GM18505 (cell line): ENCODE data around the gene HOXA5.
A peak's percentile ranks its signal among the peaks of the same experiment; 100 is the strongest.

Source experiments
- ATAC-seq: cut with Tn5 transposase; IDR thresholded peaks from one replicate; pipeline ENCODE4 v1.9.1; 2021; ENCODE audit not compliant: unreplicated experiment
- POLR2A ChIP-seq: IDR thresholded peaks from 4 replicates; pipeline ENCODE4 v1.6.1; 2011; ENCODE audit warnings: borderline replicate concordance; ENCODE audit not compliant: insufficient read depth, insufficient read length; ENCODE audit errors: extremely low read depth

Gene HOXA5

DNA sequence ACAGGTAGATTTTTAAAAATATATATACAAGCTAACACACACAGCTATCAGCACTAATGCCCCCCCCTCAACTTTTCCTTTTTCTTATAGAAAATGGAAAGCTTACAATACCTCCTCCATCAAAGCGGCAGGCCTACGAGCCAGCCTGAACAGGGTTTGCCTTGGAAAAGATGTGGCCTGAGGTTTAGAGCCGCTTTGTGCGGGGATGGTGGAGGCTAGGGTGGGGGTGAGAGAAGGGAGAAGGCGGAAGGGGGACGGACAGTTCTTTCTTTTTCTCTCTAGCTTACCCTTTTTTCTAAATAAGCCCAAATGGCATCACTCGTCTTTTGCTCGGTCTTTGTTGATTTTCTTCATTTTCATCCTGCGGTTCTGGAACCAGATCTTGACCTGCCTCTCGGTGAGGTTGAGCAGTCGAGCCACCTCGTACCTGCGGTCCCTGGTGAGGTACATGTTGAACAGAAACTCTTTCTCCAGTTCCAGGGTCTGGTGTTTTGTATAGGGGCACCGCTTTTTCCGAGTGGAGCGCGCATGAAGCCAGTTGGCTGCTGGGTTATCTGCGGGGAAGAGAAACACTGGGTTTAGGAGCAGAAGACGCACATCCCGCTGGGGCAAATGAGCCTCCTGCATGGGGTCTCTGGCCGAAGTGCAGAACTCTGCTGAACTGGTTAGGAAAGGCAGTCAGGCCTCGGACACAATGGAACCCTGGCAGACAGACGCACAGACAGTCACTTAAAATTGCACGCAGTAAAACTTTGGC, 20.0 kb upstream of the HOXA5 start:
- no peak for TF ChIP-seq POLR2A
- no peak for ATAC-seq

DNA sequence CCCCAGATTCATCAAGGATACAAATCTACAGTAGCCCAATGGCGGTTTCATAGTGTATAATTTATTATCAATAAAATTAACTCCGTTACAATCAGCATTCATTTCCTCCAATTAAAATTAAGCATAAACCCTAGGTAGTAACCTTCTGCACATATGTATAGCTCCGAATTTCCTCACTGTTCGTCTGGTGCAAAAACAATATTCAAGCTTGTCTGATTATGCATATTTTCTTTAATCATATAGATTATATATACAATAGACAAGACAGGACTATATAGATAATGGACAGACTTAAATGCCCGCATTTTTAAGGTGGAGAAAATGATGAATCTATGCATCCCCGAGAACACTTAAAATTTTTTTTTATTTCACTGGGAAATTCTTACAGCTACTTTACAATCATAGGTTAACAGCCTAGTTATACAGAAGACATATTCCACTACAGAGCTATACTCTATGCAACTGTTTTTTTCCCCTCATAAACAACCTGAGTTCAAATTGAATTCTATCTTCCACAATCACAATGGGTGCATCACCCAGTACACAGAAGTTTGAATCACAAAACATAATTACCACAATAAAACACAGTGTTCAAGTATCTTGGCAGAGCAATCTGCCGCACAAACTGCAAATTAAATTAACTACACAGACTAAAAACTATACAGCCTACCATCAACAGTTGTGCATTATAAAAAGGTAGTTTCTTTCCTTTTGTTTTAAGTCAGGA, 19.2 kb upstream of the HOXA5 start:
- no peak for TF ChIP-seq POLR2A
- ATAC-seq, result no peak

DNA sequence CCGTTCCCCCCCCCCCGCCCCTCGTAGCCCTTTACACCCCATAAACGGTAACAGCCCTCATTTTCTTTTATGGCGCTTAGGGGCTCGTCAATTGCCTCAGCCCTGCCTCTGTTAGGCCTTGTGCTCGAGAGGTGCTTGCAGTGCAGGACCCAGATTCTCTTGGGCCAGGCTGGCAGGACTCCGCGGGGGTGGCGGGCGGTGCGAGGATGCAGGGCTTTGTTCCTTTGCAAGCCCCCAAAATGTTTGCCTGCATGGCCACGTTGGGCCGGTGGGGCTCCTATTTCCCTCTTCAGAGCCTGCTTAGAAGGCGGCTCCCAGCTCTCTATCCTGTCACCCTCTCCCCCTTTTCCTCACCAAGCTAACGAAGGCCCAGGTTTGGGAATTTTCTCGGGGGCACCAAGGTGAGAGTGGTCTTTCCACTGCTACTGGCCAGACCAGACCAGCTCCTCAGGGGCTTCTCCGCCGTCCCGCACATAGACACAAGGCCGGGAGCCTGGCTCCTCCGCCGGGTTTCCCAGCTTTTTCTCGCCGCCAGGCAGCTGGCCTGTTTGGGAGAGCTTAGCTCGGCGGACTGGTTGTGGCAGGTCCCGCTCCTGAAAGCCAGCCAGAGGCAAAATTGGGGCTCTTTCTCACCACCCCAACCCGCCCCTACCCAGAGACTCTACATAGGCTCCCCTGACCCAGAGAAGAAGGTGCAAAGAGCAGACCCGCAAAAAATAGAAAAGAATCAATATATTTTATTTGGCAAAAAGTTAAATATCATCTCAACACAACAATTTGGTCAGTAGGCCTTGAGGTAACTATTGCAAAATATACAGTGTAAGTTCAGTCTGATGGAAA, 18.5 kb upstream of the HOXA5 start:
- ATAC-seq, result no peak
- TF ChIP-seq POLR2A, result no peak

DNA sequence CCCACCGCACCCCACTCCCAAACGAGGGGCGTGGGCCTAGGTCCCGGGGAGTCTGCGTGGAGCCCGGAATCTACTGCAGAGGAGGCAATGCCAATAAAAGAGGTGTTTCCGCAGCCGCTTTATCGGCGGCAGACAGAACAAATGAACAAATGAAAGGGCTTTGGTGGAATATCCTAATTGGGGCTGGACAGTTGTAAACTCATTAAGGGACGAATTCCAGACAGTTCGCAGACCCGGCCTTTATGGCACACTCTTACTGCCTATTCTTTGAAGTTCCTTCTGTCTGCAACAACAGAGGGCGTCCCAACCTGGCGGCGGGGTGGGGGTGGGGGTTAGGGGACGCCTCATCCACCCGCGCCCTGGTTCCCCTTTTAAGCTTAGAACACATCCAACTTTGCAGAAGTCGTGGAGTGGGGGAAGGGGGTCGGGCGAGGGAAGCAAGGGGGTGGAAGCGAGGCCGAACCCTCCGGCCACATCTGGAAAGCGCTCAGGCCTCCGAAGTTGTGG, 17.8 kb upstream of the HOXA5 start:
- no peak for ATAC-seq
- no peak for TF ChIP-seq POLR2A

DNA sequence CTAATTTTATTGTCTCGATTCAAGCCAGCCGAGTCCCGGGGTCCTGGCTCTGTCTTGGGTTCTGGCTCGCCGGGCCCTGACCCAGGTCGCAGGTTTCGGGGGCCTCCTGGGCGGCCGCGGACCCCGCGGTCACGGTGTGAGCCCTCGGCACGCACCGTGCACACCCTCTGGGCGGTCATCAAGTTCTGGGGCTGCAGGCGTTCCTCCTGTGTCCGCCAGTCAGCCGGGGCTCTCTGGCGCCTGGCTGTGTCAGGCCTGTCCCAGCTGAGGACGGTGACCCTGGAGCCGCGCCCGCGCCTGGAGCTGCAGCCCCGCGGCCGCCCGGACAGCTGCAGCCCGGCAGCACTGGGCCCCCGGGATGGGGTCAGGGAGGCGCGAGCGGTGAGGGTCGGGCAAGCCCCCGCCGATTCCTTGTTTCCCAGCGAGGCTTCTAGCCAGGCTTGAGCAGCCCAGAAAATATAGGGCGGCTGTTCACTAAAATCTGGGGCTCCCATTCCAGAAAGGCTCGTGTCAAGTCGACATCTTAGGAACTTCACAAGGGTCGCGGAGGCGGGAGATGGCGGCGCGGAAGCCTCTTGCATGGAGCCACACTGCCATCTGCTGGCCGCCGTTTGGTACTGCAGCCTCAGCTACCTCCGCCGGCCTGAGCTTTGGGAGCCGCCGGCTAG, 17.2 kb upstream of the HOXA5 start:
- ATAC-seq, result peak; percentile 44
- TF ChIP-seq POLR2A, result no peak

DNA sequence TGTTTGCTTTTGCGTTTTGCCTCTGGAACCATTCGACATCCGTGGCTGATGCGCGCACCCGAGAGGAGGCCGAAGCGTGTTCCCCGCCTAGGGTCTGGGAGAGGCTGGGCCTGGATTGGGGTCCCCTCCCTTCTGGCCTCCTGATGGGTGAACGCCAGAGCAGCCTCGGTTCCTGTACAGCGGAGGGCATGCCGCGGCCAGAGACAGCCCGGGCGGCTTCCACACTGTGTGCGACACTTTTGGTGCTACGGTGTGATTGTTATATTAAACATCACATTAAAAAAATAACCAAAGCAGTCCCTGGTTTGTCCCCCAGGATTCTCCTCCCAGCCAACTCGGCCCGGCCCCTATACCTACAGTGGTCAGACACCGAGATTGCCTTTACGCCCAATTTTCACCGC, 16.7 kb upstream of the HOXA5 start:
- no peak for TF ChIP-seq POLR2A
- ATAC-seq, result no peak

DNA sequence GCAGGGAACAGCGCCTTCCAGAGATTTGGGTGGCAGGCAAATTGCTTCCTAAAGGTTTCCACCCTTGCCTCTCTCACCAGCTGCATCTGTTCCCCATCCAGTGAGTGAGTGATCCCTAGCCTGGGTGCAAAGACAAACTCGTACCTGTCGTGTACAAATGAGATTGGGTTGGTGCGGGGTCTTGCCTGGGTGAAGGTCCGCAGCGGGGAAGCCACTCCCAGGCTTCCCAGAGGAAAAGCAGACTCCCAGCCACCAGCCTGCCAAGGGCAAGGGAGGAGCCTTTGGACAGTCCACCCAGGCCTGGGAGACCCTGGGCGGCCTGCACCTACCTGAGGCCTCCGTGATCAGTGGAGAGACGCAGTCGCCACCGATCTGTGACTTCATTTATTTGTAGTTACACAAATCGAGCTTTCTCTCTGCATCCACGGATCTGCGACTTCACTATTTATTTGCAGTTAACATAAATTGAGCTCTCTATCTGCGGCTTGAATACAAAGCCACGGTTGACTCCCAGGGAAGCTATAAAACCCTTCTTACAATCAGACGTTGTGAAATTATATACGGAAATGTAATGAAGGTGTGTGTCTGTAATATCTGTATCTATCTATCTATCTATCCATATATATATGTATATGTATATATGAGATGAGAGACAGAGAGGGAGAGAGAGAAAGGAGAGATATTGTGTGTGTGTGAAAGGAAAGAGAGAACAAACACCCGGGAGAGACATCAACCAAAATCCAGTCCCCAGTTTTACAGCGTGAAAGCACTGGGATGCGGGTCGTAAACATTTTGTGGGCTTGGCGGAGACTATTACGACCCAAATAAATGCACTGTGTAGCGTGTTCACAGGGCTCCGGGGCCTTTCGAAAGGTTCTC, 16.0 kb upstream of the HOXA5 start:
- no peak for ATAC-seq
- TF ChIP-seq POLR2A, result no peak

DNA sequence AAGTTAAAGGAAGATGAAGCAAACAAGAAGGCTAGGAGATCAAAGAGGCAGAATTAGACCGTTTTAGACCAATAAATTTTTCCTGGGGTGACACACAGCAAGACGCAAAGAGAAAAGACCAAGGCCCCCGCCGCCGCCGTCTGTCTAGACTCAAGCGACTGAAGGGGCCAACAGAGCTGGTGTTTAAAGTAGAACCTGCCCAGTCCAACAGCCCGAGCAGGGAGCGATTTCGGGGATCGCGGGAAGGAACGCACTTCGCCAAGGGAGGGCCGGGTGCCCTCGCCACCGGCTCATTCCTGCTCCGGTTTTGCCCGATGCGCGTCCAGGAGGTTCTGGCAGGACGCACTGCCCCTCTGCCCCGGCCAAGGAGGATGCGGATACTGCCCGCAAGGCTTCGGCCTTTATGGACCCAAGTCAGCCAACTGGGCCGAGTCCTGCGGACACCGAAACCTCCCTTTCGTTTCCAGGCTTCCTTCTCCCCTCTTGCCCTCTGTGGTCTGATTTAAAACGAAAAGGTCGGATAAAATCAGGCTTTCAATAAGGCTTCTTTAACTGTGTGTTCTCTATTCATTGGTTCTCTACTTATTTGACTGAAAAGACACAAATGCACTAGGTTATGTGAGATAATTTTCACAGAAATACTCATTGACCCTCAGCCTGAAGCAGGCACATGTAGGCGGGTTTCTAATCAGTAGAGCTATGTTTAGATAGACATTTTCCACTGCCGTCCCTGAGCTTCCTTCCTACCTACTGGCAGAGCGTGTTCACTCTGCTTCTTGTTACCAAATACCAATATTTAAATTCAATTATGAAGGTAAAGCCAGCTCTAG, 15.2 kb upstream of the HOXA5 start:
- no peak for ATAC-seq
- no peak for TF ChIP-seq POLR2A

DNA sequence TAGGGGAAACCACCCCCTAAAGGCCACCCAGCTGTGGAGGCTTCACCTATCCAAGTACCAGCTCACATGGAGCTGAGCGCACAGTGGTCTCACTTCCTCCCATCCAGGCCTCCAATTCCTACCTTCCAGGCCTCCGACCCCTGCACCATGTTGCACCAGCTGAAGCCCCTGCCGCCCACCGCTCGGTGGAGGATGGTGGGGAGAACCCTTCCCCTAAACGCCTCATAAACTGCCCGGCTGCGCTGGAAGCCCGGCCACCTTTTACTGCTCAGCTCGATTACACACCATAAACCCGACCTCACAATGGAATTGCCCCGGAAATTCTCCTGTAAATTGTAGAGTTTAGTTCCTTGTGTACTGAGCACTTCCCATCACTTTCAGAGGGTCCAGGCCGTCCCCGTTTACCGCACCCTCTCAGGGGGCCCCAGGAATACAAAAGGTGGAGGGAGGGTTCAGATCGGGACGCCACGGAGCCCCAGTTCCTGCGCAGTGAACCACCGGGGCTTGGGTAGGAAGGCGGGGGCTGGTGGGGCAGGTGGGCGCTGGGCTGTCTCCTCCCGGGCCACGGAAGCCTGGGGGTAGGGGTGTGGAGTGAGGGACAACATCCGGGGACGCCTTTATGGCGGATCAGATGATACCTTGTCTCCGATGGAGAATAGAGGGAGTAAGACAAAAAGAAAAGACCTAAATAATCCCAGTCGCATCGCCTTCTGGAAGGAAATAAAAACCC, 14.4 kb upstream of the HOXA5 start:
- ATAC-seq, result no peak
- TF ChIP-seq POLR2A, result no peak

DNA sequence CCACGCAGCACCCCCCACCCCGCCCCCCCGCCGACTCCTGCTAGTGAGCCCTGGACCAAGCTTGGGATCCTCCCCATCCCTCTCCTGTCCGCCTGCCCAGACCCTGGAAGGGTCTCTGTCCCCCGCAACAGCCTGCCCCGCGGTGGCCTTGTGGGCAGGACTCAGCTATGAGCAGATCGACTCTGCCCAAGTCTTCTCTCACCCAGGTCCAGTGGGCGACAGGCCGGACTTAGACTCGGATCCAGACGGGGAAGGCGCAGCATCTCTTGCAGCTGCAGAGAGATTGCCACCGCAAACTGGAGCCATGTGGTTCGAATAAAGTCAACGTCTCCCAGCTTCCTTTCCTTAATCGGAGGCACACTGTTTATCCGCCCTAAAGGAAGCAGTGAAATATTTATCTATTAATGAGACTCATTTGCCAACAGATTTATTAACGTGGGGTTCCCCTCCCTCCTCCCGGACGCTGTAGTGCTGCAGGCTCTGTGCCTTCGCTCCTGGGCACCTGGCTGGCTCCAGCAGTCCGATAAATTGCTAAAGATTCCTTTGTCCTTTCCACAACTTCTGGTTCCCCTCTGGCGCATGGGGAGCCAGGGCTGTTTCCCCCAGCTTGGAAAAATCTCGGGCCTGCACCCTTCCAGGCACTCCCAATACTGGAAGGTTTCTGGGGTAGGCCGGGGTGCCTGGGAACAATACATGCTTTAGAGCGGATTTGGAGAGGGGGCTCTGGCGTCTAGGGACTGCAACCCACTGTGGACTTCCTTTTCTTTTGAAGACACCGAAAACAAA, 13.6 kb upstream of the HOXA5 start:
- no peak for TF ChIP-seq POLR2A
- no peak for ATAC-seq
